ENCODE results near the gene ZNF622.

Gene ZNF622

DNA sequence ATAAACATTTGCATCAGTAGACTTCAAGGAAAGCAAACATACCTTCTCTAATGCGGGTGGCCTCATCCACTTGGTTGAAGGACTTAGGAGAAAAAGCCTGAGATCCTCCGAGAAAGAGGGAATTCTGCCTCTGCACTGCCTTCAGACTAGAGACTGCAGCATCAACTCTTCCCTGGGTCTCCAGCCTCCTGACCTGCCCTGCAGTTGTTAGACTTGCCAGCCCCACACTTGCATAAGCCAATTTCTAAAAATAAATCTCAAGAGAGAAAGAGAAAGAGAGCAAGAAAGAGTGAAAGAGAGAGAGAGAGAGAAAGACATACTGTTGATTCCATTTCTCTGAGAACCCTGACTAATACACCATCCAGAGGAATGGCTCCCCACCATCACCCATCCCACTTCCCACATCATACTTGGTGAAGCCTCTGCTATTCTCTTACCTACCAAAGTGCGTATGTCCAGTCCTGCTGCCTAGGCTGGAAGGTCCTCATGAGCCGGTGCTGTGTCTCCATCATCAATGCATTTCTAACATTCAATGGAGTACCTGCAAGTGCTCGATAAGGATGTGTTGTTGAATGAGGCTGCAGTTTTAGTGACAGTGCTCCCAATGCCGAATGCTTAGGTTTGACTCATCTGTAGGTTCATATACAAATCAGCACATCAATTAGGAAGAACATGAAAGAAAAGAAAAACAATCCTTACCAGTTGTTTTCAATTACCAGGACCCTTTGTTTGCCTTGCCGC, 35.1 kb downstream of the ZNF622 start:
- no peaks in the 10 kb centered on the region for H3K79me2 ChIP-seq (ENCODE audit: insufficient read depth, low read length)
- no peak overlapping the region for H3K9ac ChIP-seq (ENCODE audit: low read depth, low read length, poor library complexity, severe bottlenecking)
- no peaks in the 10 kb centered on the region for H3K36me3 ChIP-seq (ENCODE audit: insufficient read depth, low read length)
- H3K9me2 ChIP-seq (replicated peaks; ENCODE audit: low read depth, low read length): no peaks in the 10 kb centered on the region
- H2AFZ ChIP-seq (ENCODE audit: low read length): no peak overlapping the region
- H3F3A ChIP-seq (ENCODE audit: low read depth): no peaks in the 10 kb centered on the region
- H3K9me3 ChIP-seq (ENCODE audit: insufficient read depth, low read depth, low read length): no peaks in the 10 kb centered on the region
- H3K27me3 ChIP-seq (ENCODE audit: insufficient read depth, low read length, poor library complexity, severe bottlenecking): no peaks in the 10 kb centered on the region
- no peak overlapping the region for H3K4me3 ChIP-seq (ENCODE audit: low read length, poor library complexity, severe bottlenecking)
- TF ChIP-seq EZH2phosphoT487 (IDR thresholded peaks at IDR 0.05; ENCODE audit: borderline replicate concordance): no peak
- TF ChIP-seq, protein P1, sequence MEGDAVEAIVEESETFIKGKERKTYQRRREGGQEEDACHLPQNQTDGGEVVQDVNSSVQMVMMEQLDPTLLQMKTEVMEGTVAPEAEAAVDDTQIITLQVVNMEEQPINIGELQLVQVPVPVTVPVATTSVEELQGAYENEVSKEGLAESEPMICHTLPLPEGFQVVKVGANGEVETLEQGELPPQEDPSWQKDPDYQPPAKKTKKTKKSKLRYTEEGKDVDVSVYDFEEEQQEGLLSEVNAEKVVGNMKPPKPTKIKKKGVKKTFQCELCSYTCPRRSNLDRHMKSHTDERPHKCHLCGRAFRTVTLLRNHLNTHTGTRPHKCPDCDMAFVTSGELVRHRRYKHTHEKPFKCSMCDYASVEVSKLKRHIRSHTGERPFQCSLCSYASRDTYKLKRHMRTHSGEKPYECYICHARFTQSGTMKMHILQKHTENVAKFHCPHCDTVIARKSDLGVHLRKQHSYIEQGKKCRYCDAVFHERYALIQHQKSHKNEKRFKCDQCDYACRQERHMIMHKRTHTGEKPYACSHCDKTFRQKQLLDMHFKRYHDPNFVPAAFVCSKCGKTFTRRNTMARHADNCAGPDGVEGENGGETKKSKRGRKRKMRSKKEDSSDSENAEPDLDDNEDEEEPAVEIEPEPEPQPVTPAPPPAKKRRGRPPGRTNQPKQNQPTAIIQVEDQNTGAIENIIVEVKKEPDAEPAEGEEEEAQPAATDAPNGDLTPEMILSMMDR (conservative IDR thresholded peaks at IDR 0.05; ENCODE audit: low read length): no peak
- H4K20me1 ChIP-seq (ENCODE audit: insufficient read depth, low read length, poor library complexity, severe bottlenecking): no peaks in the 10 kb centered on the region
- no peak overlapping the region for H3K4me2 ChIP-seq (ENCODE audit: low read depth, low read length, poor library complexity, severe bottlenecking)
- no peaks in the 10 kb centered on the region for H3K4me1 ChIP-seq (ENCODE audit: insufficient read depth, low read length, poor library complexity, severe bottlenecking)

DNA sequence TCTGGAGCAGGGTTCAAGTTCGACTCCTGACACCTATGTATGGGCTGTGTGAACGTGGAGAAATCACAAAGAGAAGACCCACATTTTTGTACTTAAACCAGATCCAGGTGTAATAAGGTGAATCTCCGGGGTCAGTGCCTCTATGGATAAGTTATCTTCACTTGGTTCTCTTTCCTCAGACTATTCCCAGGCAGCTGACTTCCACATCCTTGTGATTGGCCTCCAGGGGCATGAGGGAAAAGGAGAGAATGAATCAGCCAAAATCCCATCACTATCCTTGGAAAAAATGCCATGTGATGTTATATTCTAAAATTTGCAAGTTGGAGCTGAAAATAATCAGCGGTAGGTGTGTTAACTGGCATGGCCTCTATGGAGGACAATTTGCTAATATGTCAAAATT, 37.2 kb downstream of the ZNF622 start:
- H3K4me3 ChIP-seq (ENCODE audit: low read length, poor library complexity, severe bottlenecking): no peak overlapping the region
- no peaks in the 10 kb centered on the region for H3K4me1 ChIP-seq (ENCODE audit: insufficient read depth, low read length, poor library complexity, severe bottlenecking)
- no peaks in the 10 kb centered on the region for H3K79me2 ChIP-seq (ENCODE audit: insufficient read depth, low read length)
- H3K9me3 ChIP-seq (ENCODE audit: insufficient read depth, low read depth, low read length): no peaks in the 10 kb centered on the region
- no peak overlapping the region for H2AFZ ChIP-seq (ENCODE audit: low read length)
- H4K20me1 ChIP-seq (ENCODE audit: insufficient read depth, low read length, poor library complexity, severe bottlenecking): no peaks in the 10 kb centered on the region
- no peaks in the 10 kb centered on the region for H3F3A ChIP-seq (ENCODE audit: low read depth)
- TF ChIP-seq, protein P1 (conservative IDR thresholded peaks at IDR 0.05; ENCODE audit: low read length): no peak
- TF ChIP-seq EZH2phosphoT487 (IDR thresholded peaks at IDR 0.05; ENCODE audit: borderline replicate concordance): no peak
- no peaks in the 10 kb centered on the region for H3K36me3 ChIP-seq (ENCODE audit: insufficient read depth, low read length)
- no peak overlapping the region for H3K4me2 ChIP-seq (ENCODE audit: low read depth, low read length, poor library complexity, severe bottlenecking)
- H3K9me2 ChIP-seq (replicated peaks; ENCODE audit: low read depth, low read length): no peaks in the 10 kb centered on the region
- H3K9ac ChIP-seq (ENCODE audit: low read depth, low read length, poor library complexity, severe bottlenecking): no peak overlapping the region
- H3K27me3 ChIP-seq (ENCODE audit: insufficient read depth, low read length, poor library complexity, severe bottlenecking): no peaks in the 10 kb centered on the region

DNA sequence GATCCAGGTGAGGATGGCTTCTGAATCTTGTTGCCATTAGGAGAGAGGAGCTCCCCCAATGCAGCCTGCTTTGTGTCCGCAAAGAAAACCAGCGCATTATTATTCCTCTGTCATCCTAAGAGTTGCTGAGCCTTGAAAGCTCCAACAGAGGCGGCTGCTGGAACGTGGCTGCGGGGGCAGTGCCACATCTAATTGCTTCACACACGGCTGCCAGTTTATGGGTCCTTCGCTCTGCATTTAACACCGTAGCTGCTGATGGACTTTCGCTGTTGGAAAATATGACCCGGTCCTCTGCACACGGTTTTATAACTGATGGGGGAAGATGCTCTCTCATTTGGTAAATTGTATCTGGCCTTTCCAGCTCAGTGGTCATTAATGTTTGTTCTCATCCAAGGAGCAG, 38.0 kb downstream of the ZNF622 start:
- no peaks in the 10 kb centered on the region for H3K27me3 ChIP-seq (ENCODE audit: insufficient read depth, low read length, poor library complexity, severe bottlenecking)
- H3F3A ChIP-seq (ENCODE audit: low read depth): no peaks in the 10 kb centered on the region
- no peak overlapping the region for H3K9ac ChIP-seq (ENCODE audit: low read depth, low read length, poor library complexity, severe bottlenecking)
- H3K4me3 ChIP-seq (ENCODE audit: low read length, poor library complexity, severe bottlenecking): no peak overlapping the region
- no peaks in the 10 kb centered on the region for H3K36me3 ChIP-seq (ENCODE audit: insufficient read depth, low read length)
- no peaks in the 10 kb centered on the region for H3K9me3 ChIP-seq (ENCODE audit: insufficient read depth, low read depth, low read length)
- H4K20me1 ChIP-seq (ENCODE audit: insufficient read depth, low read length, poor library complexity, severe bottlenecking): no peaks in the 10 kb centered on the region
- no peak overlapping the region for H3K4me2 ChIP-seq (ENCODE audit: low read depth, low read length, poor library complexity, severe bottlenecking)
- no peaks in the 10 kb centered on the region for H3K79me2 ChIP-seq (ENCODE audit: insufficient read depth, low read length)
- no peaks in the 10 kb centered on the region for H3K9me2 ChIP-seq (replicated peaks; ENCODE audit: low read depth, low read length)
- no peak overlapping the region for H2AFZ ChIP-seq (ENCODE audit: low read length)
- TF ChIP-seq, protein P1 (conservative IDR thresholded peaks at IDR 0.05; ENCODE audit: low read length): no peak
- no peak for TF ChIP-seq EZH2phosphoT487 (IDR thresholded peaks at IDR 0.05; ENCODE audit: borderline replicate concordance)
- H3K4me1 ChIP-seq (ENCODE audit: insufficient read depth, low read length, poor library complexity, severe bottlenecking): no peaks in the 10 kb centered on the region
